ENCODE measurements around the gene LRRC23.

Gene LRRC23

GRCh38 chr12:6946033-6946919 is 41.7 kb downstream of the LRRC23 start:
- peak; percentile 75 for DNase-seq

- no peak for DNase-seq
Observed at GRCh38 chr12:6946920-6947374, 42.3 kb downstream of the LRRC23 start.

GRCh38 chr12:6947615-6948014 is 43.0 kb downstream of the LRRC23 start:
- DNase-seq, result no peak

GRCh38 chr12:6948873-6949594 is 44.4 kb downstream of the LRRC23 start:
- DNase-seq, result peak; percentile 35

GRCh38 chr12:6950401-6950801 is 45.8 kb downstream of the LRRC23 start:
- DNase-seq, result peak; percentile 55

GRCh38 chr12:6950811-6951540 is 46.4 kb downstream of the LRRC23 start, which contains the start of gene PTPN6:
Gene PTPN6, plus strand, starts transcription at chr12:6951356. Its CDS starts 157 bp downstream, at chr12:6951513.
- DNase-seq, result peak; percentile 77

GRCh38 chr12:6951551-6952120 is 47.0 kb downstream of the LRRC23 start:
- peak; percentile 44 for DNase-seq

- peak; percentile 44 for DNase-seq
Observed at GRCh38 chr12:6952121-6952862, 47.7 kb downstream of the LRRC23 start.

GRCh38 chr12:6952863-6953441 is 48.3 kb downstream of the LRRC23 start:
- no peak for DNase-seq

GRCh38 chr12:6953442-6954315 is 49.1 kb downstream of the LRRC23 start:
- peak; percentile 89 for DNase-seq

- DNase-seq, result no peak
Observed at GRCh38 chr12:6954316-6955107, 49.9 kb downstream of the LRRC23 start.

- DNase-seq, result no peak
Observed at GRCh38 chr12:6955108-6956020, 50.7 kb downstream of the LRRC23 start.

GRCh38 chr12:6956021-6956727 is 51.6 kb downstream of the LRRC23 start:
- DNase-seq, result no peak

GRCh38 chr12:6957151-6957701 is 52.6 kb downstream of the LRRC23 start:
- peak; percentile 44 for DNase-seq

GRCh38 chr12:6957741-6958608 is 53.4 kb downstream of the LRRC23 start:
- peak; percentile 32 for DNase-seq

GRCh38 chr12:6958609-6959057 is 54.0 kb downstream of the LRRC23 start:
- DNase-seq, result no peak

Measured in activated CD4-positive, alpha-beta T cell treated with anti-CD3 and anti-CD28 coated beads, Interleukin-2, amount 50 U/mL, for 16 hours (primary cell).